HG02981 (cell line): Measurements from ENCODE around the gene CELSR1.

ENCODE experiments used
- ATAC-seq: cut with Tn5 transposase; IDR thresholded peaks from one replicate; pipeline ENCODE4 v1.9.1; 2021; ENCODE audit warnings: mild to moderate bottlenecking, moderate library complexity; ENCODE audit not compliant: unreplicated experiment

CELSR1 gene

DNA sequence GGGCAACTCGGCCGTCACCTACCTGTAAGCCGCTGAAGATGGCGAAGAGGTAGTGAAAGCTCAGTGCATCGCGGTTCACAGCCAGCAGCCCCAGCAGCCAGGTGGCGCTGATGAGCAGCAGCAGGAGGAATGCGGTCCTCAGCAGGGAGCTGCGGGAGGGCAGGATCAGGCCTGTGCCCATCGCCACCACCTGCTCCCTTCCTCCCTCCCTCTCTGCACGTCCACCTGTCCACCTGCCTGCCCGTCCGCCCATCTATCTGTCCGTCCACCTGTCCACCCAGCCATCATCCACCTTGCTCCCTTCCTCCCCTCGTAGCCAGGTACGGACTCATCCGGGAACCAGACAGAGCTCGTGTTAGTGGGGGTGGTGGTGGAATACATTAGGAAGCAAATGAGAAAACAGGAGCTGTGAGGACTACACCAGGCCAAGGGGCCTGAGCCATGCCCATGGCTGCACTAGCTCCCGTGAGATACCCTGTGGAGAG is 169.7 kb downstream of the CELSR1 start:
- no peak for ATAC-seq

- no peak for ATAC-seq
Measured at GRCh38 chr22:46366801-46367706, 170.4 kb downstream of the CELSR1 start.

- ATAC-seq, result no peak
Measured at GRCh38 chr22:46366327-46366731, 171.1 kb downstream of the CELSR1 start.

- ATAC-seq, result no peak
Measured at GRCh38 chr22:46365166-46365624, 172.2 kb downstream of the CELSR1 start.

GRCh38 chr22:46364341-46365165 is 172.9 kb downstream of the CELSR1 start:
- no peak for ATAC-seq

GRCh38 chr22:46363611-46364321 is 173.7 kb downstream of the CELSR1 start:
- ATAC-seq, result no peak

DNA sequence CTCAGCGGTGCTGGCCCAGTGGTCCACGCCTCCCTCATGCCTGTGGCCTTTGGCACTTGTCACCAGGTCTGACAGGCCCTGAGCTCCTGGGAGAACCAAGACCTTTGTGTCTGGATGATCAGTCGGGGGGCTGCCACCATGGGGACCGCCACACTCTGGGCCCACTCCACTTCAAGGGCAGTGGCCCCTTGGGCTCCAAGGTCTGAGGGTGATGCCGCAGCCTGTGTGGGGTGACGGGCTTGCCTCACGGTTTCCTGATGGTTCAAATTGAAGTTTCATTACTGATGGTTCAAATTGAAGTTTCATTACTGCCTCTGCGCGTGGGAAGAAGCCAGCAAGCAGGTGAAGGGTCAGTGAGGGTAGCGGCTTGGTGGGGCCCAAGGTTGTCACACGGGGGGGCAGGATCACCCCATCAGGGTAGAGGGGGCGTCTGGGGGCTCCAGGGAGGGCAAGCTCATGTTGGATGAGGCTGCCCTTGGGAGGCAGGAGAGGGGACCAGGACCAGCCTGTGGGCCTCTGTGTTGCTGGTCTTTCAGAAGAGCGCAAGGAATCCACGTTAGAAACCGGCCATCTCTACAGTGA is 174.4 kb downstream of the CELSR1 start:
- no peak for ATAC-seq

- no peak for ATAC-seq
Measured at GRCh38 chr22:46362203-46362933, 175.1 kb downstream of the CELSR1 start.

DNA sequence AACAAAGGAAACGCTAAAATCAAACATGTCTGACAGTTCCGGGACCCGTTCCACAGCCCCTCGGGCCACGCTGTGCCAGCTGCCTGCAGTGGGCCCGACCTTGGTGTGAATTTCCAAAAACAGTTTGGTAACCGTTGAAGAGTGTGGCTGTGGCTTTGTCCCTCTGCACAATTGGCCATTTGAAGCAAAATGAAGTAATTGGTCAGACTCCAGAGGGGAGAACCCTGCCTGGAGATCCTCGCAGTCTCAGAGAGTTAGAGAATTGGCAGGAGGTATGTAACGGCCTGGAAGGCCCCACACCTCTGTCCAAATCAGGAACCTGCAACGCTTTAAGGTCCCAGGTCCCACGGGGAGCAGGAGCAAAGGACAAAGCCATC is 175.6 kb downstream of the CELSR1 start:
- no peak for ATAC-seq

- no peak for ATAC-seq
Measured at GRCh38 chr22:46360891-46361290, 176.5 kb downstream of the CELSR1 start.

DNA sequence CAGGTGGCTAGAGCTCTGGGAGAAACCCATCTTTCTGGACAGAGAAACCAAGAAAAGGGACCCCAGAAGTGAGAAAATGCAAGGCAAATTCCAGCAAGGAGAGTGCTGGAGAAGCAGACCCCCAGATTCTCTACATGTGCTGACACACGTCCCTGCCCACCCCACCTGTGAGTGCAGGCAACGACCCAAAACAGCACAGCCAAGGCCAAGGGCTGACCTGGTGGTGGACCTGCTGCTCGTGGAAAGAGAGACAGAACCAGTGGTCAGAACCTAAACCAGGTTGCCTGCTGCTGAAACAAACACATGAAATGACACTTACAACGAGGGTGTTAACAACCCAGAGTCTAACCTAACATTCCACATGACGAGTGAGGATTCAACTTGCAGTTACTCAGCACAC is 177.3 kb downstream of the CELSR1 start:
- ATAC-seq, result no peak

DNA sequence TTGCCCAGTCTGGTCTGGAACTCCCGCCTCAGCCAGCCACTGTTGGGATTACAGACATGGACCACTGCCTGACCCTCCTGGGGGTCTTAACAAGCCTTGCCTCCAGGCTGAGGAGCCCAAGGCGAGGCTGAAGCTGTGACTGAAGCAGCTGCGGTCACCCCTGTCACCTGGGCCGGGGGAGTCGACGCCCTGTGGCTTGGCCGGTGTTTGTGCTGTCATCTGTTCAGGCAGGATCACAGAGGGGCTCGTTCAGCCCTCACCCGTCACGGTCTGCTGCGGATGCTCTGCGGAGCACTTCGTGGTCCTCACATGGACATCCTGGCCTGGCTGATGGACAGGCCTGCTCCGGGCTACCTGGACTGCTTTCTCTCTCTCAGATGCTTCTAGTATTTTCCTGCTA is 178.1 kb downstream of the CELSR1 start:
- no peak for ATAC-seq

- no peak for ATAC-seq
Measured at GRCh38 chr22:46358766-46359165, 178.7 kb downstream of the CELSR1 start.

GRCh38 chr22:46357711-46358520 is 179.5 kb downstream of the CELSR1 start:
- no peak for ATAC-seq

DNA sequence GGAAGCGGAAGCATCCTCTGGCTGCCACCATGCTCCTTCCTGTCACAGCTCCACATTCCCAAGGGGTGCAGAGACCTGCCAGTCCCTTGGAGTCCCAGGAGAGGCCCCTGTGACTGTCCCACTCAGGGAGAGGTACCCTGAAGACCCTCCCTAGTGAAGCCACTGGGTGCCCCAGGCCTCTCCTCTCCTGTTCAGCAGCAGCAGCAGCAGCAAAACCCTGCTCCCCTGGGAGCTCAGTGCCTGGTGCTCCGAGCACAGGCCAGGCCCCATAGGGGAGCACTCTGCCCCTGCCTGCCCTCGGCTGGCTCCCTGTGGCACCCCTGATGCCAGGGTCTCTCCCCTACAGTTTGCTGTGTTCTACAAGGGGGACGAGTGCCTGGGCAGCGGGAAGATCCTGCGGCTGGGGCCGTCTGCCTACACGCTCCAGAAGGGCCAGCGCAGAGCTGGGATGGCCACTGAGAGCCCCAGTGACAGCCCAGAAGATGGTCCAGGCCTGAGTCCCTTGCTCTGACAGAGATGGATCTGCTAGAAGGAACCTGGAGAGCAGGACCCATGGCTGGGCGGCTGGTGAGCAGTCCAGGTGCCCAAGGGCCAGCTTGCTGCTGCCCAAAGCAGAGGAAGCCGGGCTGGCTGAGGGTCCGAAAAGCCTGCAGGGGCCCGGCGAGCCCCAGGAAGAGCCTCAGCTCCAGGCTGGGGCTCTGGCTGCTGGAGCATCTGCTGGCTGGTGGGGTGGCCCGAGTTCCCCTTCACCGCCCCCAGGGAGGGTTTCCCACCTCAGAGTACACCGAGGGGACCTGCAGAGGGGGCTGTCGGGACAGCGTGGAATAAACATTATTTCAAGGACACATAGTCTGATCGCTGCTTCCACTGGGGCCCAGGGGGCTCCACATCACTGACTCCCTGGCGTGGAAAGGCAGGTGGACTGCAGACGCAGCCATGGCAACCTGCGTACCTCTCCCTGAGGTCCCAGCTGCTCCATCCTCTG is 180.6 kb downstream of the CELSR1 start:
- ATAC-seq, result no peak

GRCh38 chr22:46355996-46356471 is 181.4 kb downstream of the CELSR1 start:
- no peak for ATAC-seq

DNA sequence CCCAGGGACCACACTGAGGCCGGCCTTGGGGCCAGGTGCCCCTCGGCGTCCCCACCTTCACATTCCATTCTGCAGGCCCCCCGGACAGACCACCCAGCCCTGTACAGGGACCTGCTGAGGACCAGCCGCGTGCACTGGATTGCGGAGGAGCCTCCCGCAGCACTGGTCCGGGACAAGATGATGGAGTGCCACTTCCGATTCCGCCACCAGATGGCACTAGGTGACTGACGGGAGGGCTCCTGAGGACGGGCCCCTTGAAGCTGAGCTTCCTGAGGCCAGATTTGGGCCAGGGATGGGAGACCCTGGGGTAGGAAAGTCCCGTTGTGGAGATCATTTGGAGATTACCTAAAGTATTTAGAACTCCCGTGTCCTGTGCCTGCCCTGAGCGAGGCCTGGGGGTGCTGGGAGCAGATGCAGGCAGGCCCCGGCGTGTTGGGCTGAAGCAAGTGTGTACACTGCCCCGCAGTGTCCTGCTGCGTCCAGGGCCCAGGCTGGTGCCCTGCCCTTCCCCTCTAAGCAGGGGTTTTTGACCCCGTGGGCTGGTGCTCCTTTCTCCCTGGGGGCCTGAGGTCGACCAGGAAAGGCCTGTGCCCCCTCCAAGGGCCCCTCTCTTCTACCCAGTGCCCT is 181.9 kb downstream of the CELSR1 start:
- ATAC-seq, result no peak

DNA sequence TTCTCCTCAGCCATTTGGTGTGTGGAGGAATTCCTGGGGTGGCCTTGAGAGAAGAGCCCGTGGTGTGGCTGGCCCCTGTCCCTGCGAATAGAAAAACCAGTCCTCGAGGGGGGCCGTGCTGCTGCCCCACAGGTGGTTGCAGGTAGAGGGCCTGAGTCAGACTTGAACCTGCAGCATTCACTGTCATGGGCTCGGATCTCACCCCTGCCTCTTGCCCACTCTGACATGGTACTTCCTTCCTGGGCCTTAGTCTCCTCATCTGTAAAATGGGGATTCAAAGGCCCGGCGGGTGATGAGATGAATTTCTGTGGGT is 182.5 kb downstream of the CELSR1 start:
- ATAC-seq, result no peak
